OCI-LY1 (cell line): ENCODE data around the gene SLX4IP.

Source experiments
- CTCF ChIP-seq: fragments of 200-600 bp; sonication (generic), shearing (Covaris generic); IDR thresholded peaks from 2 replicates; pipeline ENCODE4 v1.5.1; 2017; ENCODE audit warnings: mild to moderate bottlenecking, antibody characterized with exemption, low read length, moderate library complexity, mixed read lengths
- EZH2 ChIP-seq: fragments of 200-600 bp; sonication (generic), shearing (Covaris generic); IDR thresholded peaks from 2 replicates; pipeline ENCODE4 v1.8.0; 2017; ENCODE audit warnings: borderline replicate concordance, mixed run types, mild to moderate bottlenecking, antibody characterized with exemption, low read length, moderate library complexity, mixed read lengths

GRCh38 chr20:10555393-10555792 lies 120.3 kb downstream of the SLX4IP start:
- no peak for TF ChIP-seq EZH2
- no peak for TF ChIP-seq CTCF
